Parathyroid adenoma (tissue), 2 donors: Measurements from ENCODE around the gene API5.
"Not testable (repeated sequence)": the region's sequence is repeated elsewhere in the genome, so short reads cannot be mapped to it uniquely, and the experiment has no call there.

Experiments
- H2AFZ ChIP-seq: fragments of 300-600 bp; sonication (generic); one replicate; pipeline ENCODE4 v1.7.0; 2017; ENCODE audit warnings: antibody characterized with exemption, mild to moderate bottlenecking
- H3K27ac ChIP-seq: fragments of 300-600 bp; sonication (generic); one replicate; pipeline ENCODE4 v1.7.0; 2017
- H3K27me3 ChIP-seq: fragments of 300-600 bp; sonication (generic); one replicate; pipeline ENCODE4 v1.7.0; 2017; ENCODE audit warnings: low read length; ENCODE audit not compliant: control insufficient read depth, insufficient read depth
- H3K36me3 ChIP-seq: fragments of 300-600 bp; sonication (generic); one replicate; pipeline ENCODE4 v1.7.0; 2017; ENCODE audit warnings: low read length; ENCODE audit not compliant: control insufficient read depth, insufficient read depth
- H3K4me1 ChIP-seq: fragments of 300-600 bp; sonication (generic); one replicate; pipeline ENCODE4 v1.7.0; 2017; ENCODE audit warnings: control low read depth
- H3K4me2 ChIP-seq: fragments of 300-600 bp; sonication (generic); one replicate; pipeline ENCODE4 v1.7.0; 2017; ENCODE audit warnings: low read length
- H3K4me3 ChIP-seq: fragments of 300-600 bp; sonication (generic); one replicate; pipeline ENCODE4 v1.7.0; 2017; ENCODE audit warnings: low read depth, low read length
- H3K79me2 ChIP-seq: fragments of 300-600 bp; sonication (generic); one replicate; pipeline ENCODE4 v1.7.0; 2017; ENCODE audit warnings: control low read depth
- H3K9ac ChIP-seq: fragments of 300-600 bp; sonication (generic); one replicate; pipeline ENCODE4 v1.7.0; 2017; ENCODE audit warnings: mild to moderate bottlenecking
- H3K9me3 ChIP-seq: fragments of 300-600 bp; sonication (generic); one replicate; pipeline ENCODE4 v1.7.0; 2017; ENCODE audit warnings: low read length; ENCODE audit not compliant: control insufficient read depth
- CTCF ChIP-seq: fragments of 300-600 bp; sonication (generic); IDR thresholded peaks from one replicate; pipeline ENCODE4 v1.7.0; 2017; ENCODE audit warnings: antibody characterized with exemption, mild to moderate bottlenecking
- donor health status: primary hyperparathyroidism.

The API5 gene

DNA sequence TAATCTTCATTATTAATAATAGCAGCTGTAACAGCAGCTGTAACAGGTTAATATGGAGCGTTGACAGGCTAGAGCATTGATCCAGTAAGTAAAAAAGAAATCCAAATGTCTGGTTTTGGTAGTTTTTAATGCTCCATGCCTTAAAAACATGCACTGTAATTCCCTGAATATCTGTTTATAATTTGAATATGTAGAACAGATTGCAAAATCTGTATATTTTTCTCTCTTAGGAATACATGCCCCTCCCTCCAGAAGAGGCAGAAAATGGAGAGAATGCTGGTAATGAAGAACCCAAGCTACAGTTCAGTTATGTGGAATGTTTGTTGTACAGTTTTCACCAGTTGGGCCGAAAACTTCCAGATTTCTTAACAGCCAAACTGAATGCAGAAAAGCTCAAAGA, 16.7 kb downstream of the API5 start:
- Histone ChIP-seq H3K36me3 (no peaks in the 10 kb centered on the region), H3K27ac (no peak overlapping the region), H3K4me2 (no peak overlapping the region), H3K4me3 (no peak overlapping the region), H3K79me2 (no peaks in the 10 kb centered on the region), H3K4me1 (no peaks in the 10 kb centered on the region), H3K9me3 (no peaks in the 10 kb centered on the region), H3K9ac (no peak overlapping the region), H3K27me3 (no peaks in the 10 kb centered on the region), H2AFZ (no peak overlapping the region)
- TF ChIP-seq CTCF, result no peak

- no peaks in the 10 kb centered on the region for H3K36me3 ChIP-seq
These were observed 29.4 kb downstream of the API5 start for GRCh38 chr11:43341159-43341558.

DNA sequence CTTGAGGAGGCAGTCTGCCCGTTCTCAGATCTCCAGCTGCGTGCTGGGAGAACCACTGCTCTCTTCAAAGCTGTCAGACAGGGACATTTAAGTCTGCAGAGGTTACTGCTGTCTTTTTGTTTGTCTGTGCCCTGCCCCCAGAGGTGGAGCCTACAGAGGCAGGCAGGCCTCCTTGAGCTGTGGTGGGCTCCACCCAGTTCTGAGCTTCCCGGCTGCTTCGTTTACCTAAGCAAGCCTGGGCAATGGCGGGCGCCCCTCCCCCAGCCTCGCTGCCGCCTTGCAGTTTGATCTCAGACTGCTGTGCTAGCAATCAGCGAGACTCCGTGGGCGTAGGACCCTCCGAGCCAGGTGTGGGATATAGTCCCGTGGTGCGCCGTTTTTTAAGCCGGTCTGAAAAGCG, 39.6 kb downstream of the API5 start:
- H3K4me3 ChIP-seq, H3K27me3 ChIP-seq, H3K4me2 ChIP-seq, H3K79me2 ChIP-seq, H2AFZ ChIP-seq, H3K9ac ChIP-seq, H3K4me1 ChIP-seq, H3K36me3 ChIP-seq, H3K9me3 ChIP-seq, H3K27ac ChIP-seq: not testable (repeated sequence)

More at GRCh38 chr11:43341159-43341558, 29.4 kb downstream of the API5 start:
- Histone ChIP-seq H3K27ac (no peak overlapping the region), H3K4me3 (no peak overlapping the region), H3K4me1 (no peaks in the 10 kb centered on the region), H3K9ac (no peak overlapping the region), H3K9me3 (no peaks in the 10 kb centered on the region), H3K4me2 (no peak overlapping the region), H2AFZ (no peak overlapping the region), H3K27me3 (no peaks in the 10 kb centered on the region), H3K79me2 (no peaks in the 10 kb centered on the region)
- TF ChIP-seq CTCF, result no peak

DNA sequence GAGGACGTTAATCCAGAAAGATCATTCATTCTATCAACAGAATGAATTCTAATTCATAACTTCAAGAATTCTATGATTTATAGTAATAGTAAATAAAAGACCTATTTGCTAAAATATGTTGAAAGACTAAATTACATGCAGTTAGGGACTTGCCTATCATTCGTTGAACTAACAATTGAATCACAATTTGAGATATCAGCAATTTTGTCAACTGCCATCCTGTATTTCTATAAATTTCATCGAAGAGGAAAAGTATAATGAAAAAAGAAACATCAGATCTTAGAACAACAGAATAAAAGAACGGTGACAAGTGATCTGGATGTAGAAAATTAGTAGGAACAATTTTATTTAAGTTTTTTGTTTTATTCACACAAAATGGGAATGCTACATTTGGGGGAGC, 42.5 kb downstream of the API5 start:
- H3K9me3 ChIP-seq, result no peaks in the 10 kb centered on the region
- no peak overlapping the region for H2AFZ ChIP-seq
- no peak for TF ChIP-seq CTCF
- no peak overlapping the region for H3K27ac ChIP-seq
- no peak overlapping the region for H3K9ac ChIP-seq
- H3K4me2 ChIP-seq, result no peak overlapping the region
- no peaks in the 10 kb centered on the region for H3K4me1 ChIP-seq
- H3K36me3 ChIP-seq, result no peaks in the 10 kb centered on the region
- H3K27me3 ChIP-seq, result no peaks in the 10 kb centered on the region
- no peak overlapping the region for H3K4me3 ChIP-seq
- H3K79me2 ChIP-seq, result peaks cover 3% of the 10 kb centered on the region

- Histone ChIP-seq H3K4me1 (no peaks in the 10 kb centered on the region), H3K9ac (no peak overlapping the region), H3K27ac (no peak overlapping the region)
These were observed 44.5 kb downstream of the API5 start for GRCh38 chr11:43356336-43356735.

More at GRCh38 chr11:43356336-43356735, 44.5 kb downstream of the API5 start:
- Histone ChIP-seq H2AFZ (no peak overlapping the region), H3K27me3 (no peaks in the 10 kb centered on the region), H3K4me3 (no peak overlapping the region), H3K36me3 (no peaks in the 10 kb centered on the region), H3K9me3 (no peaks in the 10 kb centered on the region), H3K4me2 (no peak overlapping the region), H3K79me2 (peaks cover 12% of the 10 kb centered on the region)
- TF ChIP-seq CTCF, result no peak
